Heart left ventricle (tissue), 16 donors: ENCODE results near the gene ACSL1. TPM values are rescaled to one million over a fixed set of nuclear protein-coding genes. Genes with fewer than 3 reads are reported as not detected.

ENCODE experiments used
- ATAC-seq, 4 donors: fragments of 200-7000 bp; cut with Tn5 transposase; one replicate each; pipeline ENCODE4 v1.9.1; 2020 to 2022; ENCODE audit warnings: moderate library complexity in 4 of 4, mild to moderate bottlenecking in 3 of 4, moderate number of reproducible peaks in 1 of 4
- DNase-seq, 5 donors: peaks; one replicate each; pipeline ENCODE4 v3.0.0-alpha.2; 2020
- H3K27ac ChIP-seq, 12 donors: fragments of 200-600 bp; sonication (generic) in 4 of 12; one replicate each; pipeline versions ENCODE4 v1.5.0 to v1.8.0; 2016 to 2022; ENCODE audit warnings: mild to moderate bottlenecking in 2 of 12
- H3K27me3 ChIP-seq, 9 donors: fragments of 200-600 bp; sonication (generic) in 2 of 9; one replicate each; pipeline versions ENCODE4 v1.5.1 to v1.8.0; 2016 to 2022; ENCODE audit warnings: mild to moderate bottlenecking in 3 of 9
- H3K36me3 ChIP-seq, 9 donors: fragments of 200-600 bp; sonication (generic) in 2 of 9; one replicate each; pipeline versions ENCODE4 v1.5.0 to v1.8.0; 2018 to 2022; ENCODE audit warnings: mild to moderate bottlenecking in 2 of 9
- H3K4me1 ChIP-seq, 12 donors: fragments of 200-600 bp; sonication (generic) in 4 of 12; one replicate each; pipeline versions ENCODE4 v1.5.0 to v1.8.0; 2016 to 2022; ENCODE audit warnings: mild to moderate bottlenecking in 3 of 12
- H3K4me3 ChIP-seq, 12 donors: fragments of 200-600 bp; sonication (generic) in 4 of 12; one replicate each; pipeline versions ENCODE4 v1.5.0 to v1.8.0; 2017 to 2022; ENCODE audit warnings: mild to moderate bottlenecking in 9 of 12, moderate library complexity in 4 of 12
- H3K9me3 ChIP-seq, 12 donors: fragments of 200-600 bp; sonication (generic) in 4 of 12; one replicate each; pipeline versions ENCODE4 v1.5.0 to v1.8.0; 2016 to 2022; ENCODE audit warnings: mild to moderate bottlenecking in 1 of 12
- CTCF ChIP-seq, 12 donors: fragments of 200-600 bp; sonication (generic) in 4 of 12; IDR thresholded peaks; one replicate each; pipeline versions ENCODE4 v1.5.0 to v1.8.0; 2018 to 2022; ENCODE audit warnings: antibody characterized with exemption in 12 of 12, mild to moderate bottlenecking in 5 of 12
- POLR2A ChIP-seq, 2 donors: fragments of 450-650 bp; IDR thresholded peaks; one replicate each; pipeline ENCODE4 v1.6.1; 2017; ENCODE audit warnings: antibody characterized with exemption in 2 of 2, mild to moderate bottlenecking in 2 of 2, moderate library complexity in 2 of 2
- whole genome bisulfite sequencing, 4 donors: extraction: QIAGEN DNeasy Blood & Tissue Kit in 2 of 4; methylation state at CpG; one replicate each; pipeline versions ENCODE4 v1.1.5 to v1.1.7; 2013 to 2018; 5-methylcytosine and 5-hydroxymethylcytosine counted together
- intact Hi-C, 10 donors: fragments of 100-400 bp; cut with DNase I; formaldehyde crosslinking; loops; one replicate each; pipeline versions ENCODE4 v1.11.1 to v1.14.2; 2022
- polyA plus RNA-seq, 2 donors: library from polyadenylated mRNA; stranded (reverse); fragments of 200-250 nt; gene quantifications; one replicate each; pipeline ENCODE4 v1.2.3, GENCODE V29; 2013
- total RNA-seq, 9 donors: library from RNA; depleted of rRNA in 2 of 9; stranded (reverse); fragments of >200 nt in 2 of 9; fragmentation: NEBNext Ultra II Directional in 3 of 9; extraction: Animal tissue kit (Norgen Biotek cat#: 25700) in 3 of 9; gene quantifications; one replicate each; pipeline versions ENCODE4 v1.1.0 to v1.2.4, GENCODE V29; 2016 to 2023
- donor health status: ischemic (EF 13 %, LVEDD 7.1; RV severe dilation, severe dysfunction).
- donor health status: healthy with polysubstance abuse.
- donor health status: DM: no; HTN: yes; CAD: no.
- donor health status: DM: no; HTN: no; CAD: no.
- donor health status: ischemic (EF 25% LVEDD 6.9; RV normal size, moderate dysfunction).
- donor health status: ischemic (EF 25% LVEDD 5.7; RV mildly dilated, moderate dysfunction).
- donor health status: healthy.
- donor health status: DM: yes; HTN: yes; CAD: no.
- donor health status: ischemic (EF 35%, LVEDD 5.7; RV mildly dilated, moderate dysfunction).
- donor health status: nonischemic (EF 11% LVEDD 7.7; RV severe dilation, severe dysfunction).
- donor health status: DM: yes; HTN: yes; CAD: no.
- donor health status: PGD.
- donor health status: ischemic (EF 29% LVEDD 5.4; RV normal size, mild dysfunction).
- donor health status: nonischemic (EF 23%, LVEDD 6.1; RV moderate dilation, normal function).

The ACSL1 gene
- total and polyA plus RNA-seq, 11 donors = 171 to 603 (median 266) TPM

GRCh38 chr4:184756399-184756798 is 69.4 kb downstream of the ACSL1 start:
- Histone ChIP-seq H3K36me3 (peaks cover 0 to 68% (median 36%) of the 10 kb centered on the region in 9 donors), H3K27me3 (no peaks in the 10 kb centered on the region), H3K4me1 (peaks cover 4 to 43% (median 31%) of the 10 kb centered on the region in 12 donors), H3K4me3 (no peak overlapping the region), H3K9me3 (no peaks in the 10 kb centered on the region), H3K27ac (peak overlapping the region; percentile 44 to 76 (median 68))
- ATAC-seq (peak; percentile 56 to 87 (median 82)), DNase-seq (peak in 2 of 5 donors; percentile 44 to 50)
- WGBS, 4 donors = 45 to 62% (median 48%) methylated on average over 6 of the region's 6 CpGs
- intact Hi-C loops = loop anchor here in 2 of 10 donors (5.0 to 10.0 kb wide), 2 partner anchors 61 to 148 kb away; no protein-coding TSS in a partner anchor
- TF ChIP-seq CTCF (IDR thresholded peaks at IDR 0.05) = peak in 5 of 12 donors; percentile 16 to 42 (median 26)
- no peak for TF ChIP-seq POLR2A (IDR thresholded peaks at IDR 0.05)

DNA sequence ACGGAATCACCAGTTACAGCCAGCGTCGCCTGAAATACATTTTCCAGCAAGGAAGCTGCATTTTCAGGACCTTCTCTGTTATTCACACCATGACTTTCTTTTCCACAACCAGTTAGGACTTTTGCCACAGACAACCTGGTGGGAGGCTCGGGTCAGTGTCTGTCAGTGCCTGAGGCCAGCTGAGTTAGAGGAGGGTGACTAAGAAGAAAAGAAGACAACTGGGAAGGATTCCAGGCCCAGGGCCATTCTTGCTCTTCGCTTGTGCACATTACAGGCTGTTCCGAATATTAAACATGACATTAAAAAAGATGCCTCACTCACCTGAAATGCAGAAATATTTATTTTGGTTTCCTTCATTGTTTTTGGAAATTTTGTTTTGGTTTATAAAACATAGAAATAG is 70.5 kb downstream of the ACSL1 start:
- 62 to 73% (median 71%) methylated on average over 6 of the region's 6 CpGs for WGBS, 4 donors
- no peaks in the 10 kb centered on the region for H3K9me3 ChIP-seq
- H3K27ac ChIP-seq = peak overlapping the region in 11 of 12 donors; percentile 44 to 76 (median 66)
- H3K27me3 ChIP-seq = no peaks in the 10 kb centered on the region
- no peak overlapping the region for H3K4me3 ChIP-seq
- peaks cover 0 to 57% (median 24%) of the 10 kb centered on the region in 9 donors for H3K36me3 ChIP-seq
- peak in 3 of 4 donors; percentile 62 to 74 (median 68) for ATAC-seq
- TF ChIP-seq POLR2A (IDR thresholded peaks at IDR 0.05) (no peak), CTCF (IDR thresholded peaks at IDR 0.05) (no peak)
- peaks cover 4 to 54% (median 41%) of the 10 kb centered on the region in 12 donors for H3K4me1 ChIP-seq
- intact Hi-C loops = loop anchor here in 2 of 10 donors (5.0 to 10.0 kb wide), 2 partner anchors 62 to 150 kb away; no protein-coding TSS in a partner anchor
- peak in 2 of 5 donors; percentile 50 to 83 for DNase-seq

DNA sequence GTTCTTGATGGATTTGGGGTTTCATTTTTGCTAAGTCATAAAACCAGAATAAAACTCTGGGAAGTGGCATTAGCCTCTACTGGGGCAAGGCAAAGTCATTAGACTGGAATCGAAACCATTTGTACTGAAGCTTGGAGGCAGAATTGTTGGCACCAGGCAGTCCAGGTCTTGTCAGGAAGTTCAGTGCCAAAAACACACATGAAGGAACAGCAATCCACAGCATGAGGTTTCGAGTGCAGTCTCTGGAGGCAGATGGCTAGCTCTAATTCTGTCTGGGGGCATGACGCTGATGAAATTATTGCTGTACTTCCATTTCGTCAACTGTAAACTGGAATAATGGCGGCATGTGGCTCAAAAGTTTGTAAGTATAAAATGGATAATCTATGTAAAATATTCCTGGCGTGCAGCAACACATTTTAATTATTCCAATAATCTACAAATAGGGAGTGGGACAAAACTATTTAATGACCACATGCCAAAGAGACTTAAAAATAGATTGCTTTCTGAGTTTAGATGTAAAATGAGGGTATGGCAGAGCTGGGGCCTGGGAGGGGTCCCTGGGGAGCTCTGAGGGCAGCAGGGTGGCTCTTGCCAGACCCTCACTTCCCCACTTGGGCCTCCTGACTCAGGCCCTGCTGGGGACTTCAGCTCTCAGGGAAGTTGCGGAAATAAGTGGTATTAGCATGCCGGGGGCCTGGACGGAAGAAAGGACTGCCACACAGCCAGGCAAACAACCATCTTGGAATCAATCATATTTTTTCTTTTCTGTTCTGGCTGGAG is 73.1 kb downstream of the ACSL1 start:
- WGBS, 4 donors = 67 to 80% (median 76%) methylated on average over 9 of the region's 9 CpGs
- H3K9me3 ChIP-seq = no peaks in the 10 kb centered on the region
- peak overlapping the region in 6 of 12 donors; percentile 8 to 49 (median 22) for H3K27ac ChIP-seq
- no peak overlapping the region for H3K4me3 ChIP-seq
- intact Hi-C loops = loop anchor here in 2 of 10 donors (5.0 to 10.0 kb wide), 2 partner anchors 65 to 152 kb away; no protein-coding TSS in a partner anchor
- TF ChIP-seq CTCF (IDR thresholded peaks at IDR 0.05) = no peak
- no peak for TF ChIP-seq POLR2A (IDR thresholded peaks at IDR 0.05)
- no peaks in the 10 kb centered on the region for H3K27me3 ChIP-seq
- DNase-seq = no peak
- peaks cover 4 to 73% (median 50%) of the 10 kb centered on the region in 12 donors for H3K4me1 ChIP-seq
- peak in 1 of 4 donors; percentile 10 for ATAC-seq
- peaks cover 0 to 41% (median 11%) of the 10 kb centered on the region in 9 donors for H3K36me3 ChIP-seq

- no peak for TF ChIP-seq POLR2A (IDR thresholded peaks at IDR 0.05)
- TF ChIP-seq CTCF (IDR thresholded peaks at IDR 0.05) = no peak
- H3K4me3 ChIP-seq = no peak overlapping the region
- peak overlapping the region in 1 of 12 donors; percentile 37 for H3K27ac ChIP-seq
- no peaks in the 10 kb centered on the region for H3K9me3 ChIP-seq
- ATAC-seq = no peak
- intact Hi-C loops = loop anchor here in 2 of 10 donors (5.0 to 10.0 kb wide), 2 partner anchors 66 to 153 kb away; no protein-coding TSS in a partner anchor
- no peak for DNase-seq
- H3K36me3 ChIP-seq = peaks cover 0 to 30% (median under 1%) of the 10 kb centered on the region in 9 donors
- peaks cover 4 to 73% (median 51%) of the 10 kb centered on the region in 12 donors for H3K4me1 ChIP-seq
- no peaks in the 10 kb centered on the region for H3K27me3 ChIP-seq
- WGBS, 4 donors = 52 to 67% (median 65%) methylated on average over 6 of the region's 6 CpGs
Observed at GRCh38 chr4:184751585-184751956, 74.2 kb downstream of the ACSL1 start.
